DLD1 (cell line): Measurements from ENCODE around the gene KRTAP12-4.
"Not testable (repeated sequence)": the region's sequence is repeated elsewhere in the genome, so short reads cannot be mapped to it uniquely, and the experiment has no call there.

Experiments
- in situ Hi-C: cut with HindIII; loops from 2 replicates; pipeline ENCODE4 v1.10.0; 2017; ENCODE audit warnings: low sequenced_read_pairs

The KRTAP12-4 gene

DNA sequence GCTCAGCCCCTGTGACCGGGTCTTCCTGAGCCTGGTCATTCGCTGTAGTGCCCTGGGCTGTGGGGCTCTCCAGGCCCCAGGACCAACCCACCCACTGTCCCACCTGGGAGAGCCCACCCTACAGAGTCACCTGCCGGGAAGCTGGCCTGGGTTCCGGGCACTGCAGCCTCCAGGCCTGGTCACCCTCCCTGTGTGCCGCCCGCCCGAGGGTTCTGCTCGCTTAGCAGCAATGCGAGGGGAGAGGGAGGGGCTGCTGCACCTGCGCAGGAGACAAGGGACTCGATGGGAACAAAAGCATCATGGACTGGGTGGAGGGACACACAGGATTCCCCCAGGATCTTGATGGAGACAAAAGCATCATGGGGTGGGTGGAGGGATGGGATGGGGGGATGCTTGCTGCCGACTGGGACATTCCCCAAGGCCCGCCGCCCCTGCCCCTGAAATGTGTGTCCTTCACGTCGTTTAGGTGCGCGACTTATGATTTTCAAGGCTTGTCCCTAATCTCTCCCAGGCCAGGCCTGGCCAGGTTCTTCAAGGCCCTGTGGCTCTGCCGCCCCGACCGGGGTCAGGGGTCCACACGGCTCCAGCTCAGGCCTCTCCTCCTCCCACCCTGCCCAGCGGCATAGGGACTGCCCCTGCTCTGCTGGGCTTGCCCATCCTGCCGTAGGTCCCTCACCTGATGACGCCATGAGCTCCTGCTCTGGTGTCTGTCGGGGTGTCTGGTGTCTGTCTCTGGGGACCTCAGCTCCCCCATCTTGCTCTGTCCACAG is 40.9 kb downstream of the KRTAP12-4 start:
- in situ Hi-C loops: no loop called here

DNA sequence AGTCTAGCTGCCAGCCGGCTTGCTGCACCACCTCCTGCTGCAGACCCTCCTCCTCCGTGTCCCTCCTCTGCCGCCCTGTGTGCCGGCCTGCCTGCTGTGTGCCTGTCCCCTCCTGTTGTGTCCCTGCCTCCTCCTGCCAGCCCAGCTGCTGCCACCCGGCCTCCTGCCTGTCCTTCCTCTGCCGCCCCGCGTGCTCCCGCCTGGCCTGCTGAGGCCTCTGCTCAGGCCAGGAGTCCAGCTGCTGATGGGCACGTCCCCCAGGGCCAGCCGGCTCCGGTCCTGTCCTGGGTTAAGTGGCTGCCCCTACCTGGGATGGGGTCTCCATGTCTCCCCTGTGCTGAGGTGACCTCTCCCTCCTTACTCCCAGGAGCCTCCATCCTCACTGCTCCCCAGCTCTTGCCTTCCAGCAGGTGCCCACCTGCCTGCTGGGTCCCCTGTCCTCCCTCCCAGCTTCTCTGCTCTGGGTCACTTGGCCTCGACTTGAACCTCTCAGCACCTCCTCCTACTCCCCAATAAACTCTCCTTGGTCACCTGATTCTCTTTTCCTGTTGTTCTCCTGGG is 41.7 kb downstream of the KRTAP12-4 start:
- in situ Hi-C loops: no loop called here

DNA sequence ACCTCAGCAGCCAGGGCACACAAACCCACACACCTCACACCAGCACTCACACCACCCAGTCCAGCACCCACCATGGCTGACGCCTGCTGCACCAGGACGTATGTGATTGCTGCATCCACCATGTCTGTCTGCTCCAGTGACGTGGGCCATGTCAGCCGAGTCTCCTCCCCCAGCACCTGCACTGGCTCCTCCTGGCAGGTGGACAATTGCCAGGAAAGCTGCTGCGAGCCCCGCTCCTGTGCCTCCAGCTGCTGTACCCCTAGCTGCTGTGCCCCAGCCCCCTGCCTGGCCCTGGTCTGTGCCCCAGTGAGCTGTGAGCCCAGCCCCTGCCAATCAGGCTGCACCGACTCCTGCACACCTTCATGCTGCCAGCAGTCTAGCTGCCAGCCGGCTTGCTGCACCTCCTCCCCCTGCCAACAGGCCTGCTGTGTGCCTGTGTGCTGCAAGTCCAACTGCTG is 42.4 kb downstream of the KRTAP12-4 start, which contains the start of gene KRTAP10-8:
KRTAP10-8 (plus strand) TSS at position 51 of the 458 bp plus-strand sequence; CDS start at position 73, 22 bp downstream.
- in situ Hi-C loops: no loop called here

GRCh38 chr21:44611551-44611950 is 42.9 kb downstream of the KRTAP12-4 start:
- in situ Hi-C loops: no loop called here

- in situ Hi-C loops: not testable (repeated sequence)
Measured at GRCh38 chr21:44610157-44610843, 44.2 kb downstream of the KRTAP12-4 start.

DNA sequence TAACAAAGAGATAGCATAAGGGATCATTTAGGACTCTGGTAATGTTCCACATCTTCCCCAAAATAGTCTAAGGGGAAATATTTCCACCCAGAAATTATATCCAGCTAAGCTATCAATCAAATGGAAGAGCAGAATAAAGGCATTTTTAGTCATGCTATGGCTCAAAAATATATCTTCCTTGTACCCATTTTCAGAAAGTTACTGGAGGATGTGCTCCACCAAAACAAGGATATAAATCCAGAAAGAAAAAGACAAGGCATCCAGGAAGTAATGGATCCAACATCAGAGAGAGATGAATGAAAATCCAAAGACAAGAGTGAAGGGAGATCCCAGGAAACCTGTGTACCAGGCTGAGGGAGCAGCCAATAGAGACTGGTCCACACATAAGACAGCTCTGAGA is 45.3 kb downstream of the KRTAP12-4 start:
- in situ Hi-C loops: no loop called here

GRCh38 chr21:44606495-44606894 is 48.0 kb downstream of the KRTAP12-4 start:
- in situ Hi-C loops: no loop called here
